ENCODE measurements around the gene PCDHA9. TPM values are rescaled to one million over a fixed set of nuclear protein-coding genes. Genes with fewer than 3 reads are reported as not detected.
"Not testable (repeated sequence)": the region's sequence is repeated elsewhere in the genome, so short reads cannot be mapped to it uniquely, and the experiment has no call there.

The PCDHA9 gene
- total RNA-seq, 5 donors from 2014 or later (not counting 1 experiment from before 2014, with no cell fraction given): not detected

- H3K9me3 ChIP-seq: no peaks in the 10 kb centered on the region
- H3K4me1 Mint-ChIP-seq: no peaks in the 10 kb centered on the region
- H3K36me3 ChIP-seq (ENCODE audit: control insufficient read depth in 2 of 2, extremely low read depth in 1 of 2, insufficient read depth in 1 of 2, low read length in 1 of 2): no peaks in the 10 kb centered on the region
- peaks cover 0 to 15% of the 10 kb centered on the region in 2 experiments for H3K27me3 ChIP-seq (replicated peaks in 1 of 2; ENCODE audit: control insufficient read depth in 2 of 2, extremely low read depth in 1 of 2, insufficient read depth in 2 of 2, low read length in 1 of 2)
- WGBS (ENCODE audit: insufficient coverage): 37% methylated on average over 30 of the region's 47 CpGs
- H3K36me3 Mint-ChIP-seq: no peaks in the 10 kb centered on the region
- no peak within 1 kb of the TSS for H3K4me3 ChIP-seq (ENCODE audit: control insufficient read depth in 1 of 2, extremely low read depth in 1 of 2, low read length in 1 of 2)
- H3K9me3 Mint-ChIP-seq: peaks cover 9 to 40% (median 21%) of the 10 kb centered on the region in 3 donors
- DNase-seq: peak in 1 of 35 experiments; percentile 3
- H3K27ac Mint-ChIP-seq: no peak within 1 kb of the TSS
- peak within 1 kb of the TSS in 1 of 3 donors; percentile 7 for H3K4me3 Mint-ChIP-seq
- ChIA-PET CTCF (no interaction called here), POLR2A (no interaction called here)
- H3K4me1 ChIP-seq (ENCODE audit: control insufficient read depth in 1 of 2, extremely low read depth in 1 of 2, insufficient read depth in 2 of 2, low read length in 2 of 2): no peaks in the 10 kb centered on the region
- no peak for ATAC-seq (replicated peaks in 1 of 4)
- H3K27ac ChIP-seq (ENCODE audit: low read length): no peak within 1 kb of the TSS
- peaks cover 21 to 23% of the 10 kb centered on the region in 2 donors for H3K27me3 Mint-ChIP-seq
Measured at GRCh38 chr5:140806834-140807775, 41.1 kb upstream of the PCDHA9 start, which contains the start of gene PCDHA4. PCDHA4 (plus strand) TSS chr5:140807068.

- H3K4me1 ChIP-seq (ENCODE audit: control insufficient read depth in 1 of 2, extremely low read depth in 1 of 2, insufficient read depth in 2 of 2, low read length in 2 of 2); H3K36me3 ChIP-seq (ENCODE audit: control insufficient read depth in 2 of 2, extremely low read depth in 1 of 2, insufficient read depth in 1 of 2, low read length in 1 of 2); H3K27ac ChIP-seq (ENCODE audit: low read length); H3K36me3 Mint-ChIP-seq; H3K27ac Mint-ChIP-seq; H3K9me3 ChIP-seq; H3K27me3 ChIP-seq (replicated peaks in 1 of 2; ENCODE audit: control insufficient read depth in 2 of 2, extremely low read depth in 1 of 2, insufficient read depth in 2 of 2, low read length in 1 of 2); POLR2A ChIA-PET; H3K4me1 Mint-ChIP-seq; H3K4me3 ChIP-seq (ENCODE audit: control insufficient read depth in 1 of 2, extremely low read depth in 1 of 2, low read length in 1 of 2); H3K4me3 Mint-ChIP-seq; ATAC-seq (replicated peaks in 1 of 4); DNase-seq; CTCF ChIA-PET: not testable (repeated sequence)
- peaks cover 14 to 47% (median 25%) of the 10 kb centered on the region in 3 donors for H3K9me3 Mint-ChIP-seq
- WGBS (ENCODE audit: insufficient coverage): 79% methylated on average over 58 of the region's 62 CpGs
- peaks cover 23 to 25% of the 10 kb centered on the region in 2 donors for H3K27me3 Mint-ChIP-seq
Measured at GRCh38 chr5:140808241-140808888, 39.8 kb upstream of the PCDHA9 start.

GRCh38 chr5:140808889-140809291 is 39.3 kb upstream of the PCDHA9 start:
- Histone ChIP-seq H3K4me3 (ENCODE audit: control insufficient read depth in 1 of 2, extremely low read depth in 1 of 2, low read length in 1 of 2) (no peak overlapping the region), H3K36me3 (ENCODE audit: control insufficient read depth in 2 of 2, extremely low read depth in 1 of 2, insufficient read depth in 1 of 2, low read length in 1 of 2) (no peaks in the 10 kb centered on the region), H3K27ac (ENCODE audit: low read length) (no peak overlapping the region), H3K4me1 (ENCODE audit: control insufficient read depth in 1 of 2, extremely low read depth in 1 of 2, insufficient read depth in 2 of 2, low read length in 2 of 2) (no peaks in the 10 kb centered on the region), H3K27me3 (replicated peaks in 1 of 2; ENCODE audit: control insufficient read depth in 2 of 2, extremely low read depth in 1 of 2, insufficient read depth in 2 of 2, low read length in 1 of 2) (peaks cover 0 to 6% of the 10 kb centered on the region in 2 experiments), H3K9me3 (peaks cover 3% of the 10 kb centered on the region)
- DNase-seq: no peak
- WGBS (ENCODE audit: insufficient coverage): 74% methylated on average over 43 of the region's 43 CpGs
- ChIA-PET POLR2A (no interaction called here), CTCF (no interaction called here)
- Mint-ChIP-seq H3K4me3 (no peak overlapping the region), H3K4me1 (no peaks in the 10 kb centered on the region), H3K9me3 (peaks cover 12 to 42% (median 22%) of the 10 kb centered on the region in 3 donors), H3K36me3 (no peaks in the 10 kb centered on the region), H3K27me3 (peaks cover 21 to 26% of the 10 kb centered on the region in 2 donors), H3K27ac (no peak overlapping the region)
- ATAC-seq (replicated peaks in 1 of 4): no peak

GRCh38 chr5:140821375-140822280 is 26.6 kb upstream of the PCDHA9 start, which contains the start of gene PCDHA5:
PCDHA5 (plus strand) TSS chr5:140821613.
- Histone ChIP-seq H3K9me3 (no peaks in the 10 kb centered on the region), H3K4me1 (ENCODE audit: control insufficient read depth in 1 of 2, extremely low read depth in 1 of 2, insufficient read depth in 2 of 2, low read length in 2 of 2) (no peaks in the 10 kb centered on the region), H3K36me3 (ENCODE audit: control insufficient read depth in 2 of 2, extremely low read depth in 1 of 2, insufficient read depth in 1 of 2, low read length in 1 of 2) (no peaks in the 10 kb centered on the region), H3K27me3 (replicated peaks in 1 of 2; ENCODE audit: control insufficient read depth in 2 of 2, extremely low read depth in 1 of 2, insufficient read depth in 2 of 2, low read length in 1 of 2) (peaks cover 0 to 19% of the 10 kb centered on the region in 2 experiments), H3K4me3 (ENCODE audit: control insufficient read depth in 1 of 2, extremely low read depth in 1 of 2, low read length in 1 of 2) (no peak within 1 kb of the TSS), H3K27ac (ENCODE audit: low read length) (no peak within 1 kb of the TSS)
- Mint-ChIP-seq H3K27ac (no peak within 1 kb of the TSS), H3K36me3 (no peaks in the 10 kb centered on the region), H3K27me3 (peaks cover 16 to 21% of the 10 kb centered on the region in 2 donors), H3K9me3 (peaks cover 0 to 20% (median 13%) of the 10 kb centered on the region in 3 donors), H3K4me1 (no peaks in the 10 kb centered on the region), H3K4me3 (no peak within 1 kb of the TSS)
- DNase-seq (no peak), ATAC-seq (replicated peaks in 1 of 4) (no peak)
- WGBS (ENCODE audit: insufficient coverage): 44% methylated on average over 30 of the region's 39 CpGs
- CTCF ChIA-PET: no interaction called here
- POLR2A ChIA-PET: no interaction called here

GRCh38 chr5:140822281-140822629 is 25.9 kb upstream of the PCDHA9 start:
- WGBS (ENCODE audit: insufficient coverage): 40% methylated on average over 2 of the region's 6 CpGs
- Mint-ChIP-seq H3K36me3 (peaks cover 4% of the 10 kb centered on the region), H3K27me3 (peaks cover 22 to 25% of the 10 kb centered on the region in 2 donors), H3K4me1 (no peaks in the 10 kb centered on the region), H3K4me3 (no peak overlapping the region), H3K27ac (no peak overlapping the region), H3K9me3 (peaks cover 0 to 24% (median 18%) of the 10 kb centered on the region in 3 donors)
- ChIA-PET CTCF (no interaction called here), POLR2A (no interaction called here)
- H3K27ac ChIP-seq (ENCODE audit: low read length): no peak overlapping the region
- H3K27me3 ChIP-seq (replicated peaks in 1 of 2; ENCODE audit: control insufficient read depth in 2 of 2, extremely low read depth in 1 of 2, insufficient read depth in 2 of 2, low read length in 1 of 2): peaks cover 0 to 19% of the 10 kb centered on the region in 2 experiments
- H3K9me3 ChIP-seq: no peaks in the 10 kb centered on the region
- no peaks in the 10 kb centered on the region for H3K4me1 ChIP-seq (ENCODE audit: control insufficient read depth in 1 of 2, extremely low read depth in 1 of 2, insufficient read depth in 2 of 2, low read length in 2 of 2)
- H3K4me3 ChIP-seq (ENCODE audit: control insufficient read depth in 1 of 2, extremely low read depth in 1 of 2, low read length in 1 of 2): no peak overlapping the region
- no peaks in the 10 kb centered on the region for H3K36me3 ChIP-seq (ENCODE audit: control insufficient read depth in 2 of 2, extremely low read depth in 1 of 2, insufficient read depth in 1 of 2, low read length in 1 of 2)
- DNase-seq (no peak), ATAC-seq (replicated peaks in 1 of 4) (no peak)

- Mint-ChIP-seq H3K27me3 (peaks cover 18 to 30% of the 10 kb centered on the region in 2 donors), H3K9me3 (peaks cover 0 to 20% (median 19%) of the 10 kb centered on the region in 3 donors)
- CTCF ChIA-PET; H3K9me3 ChIP-seq; H3K27ac Mint-ChIP-seq; POLR2A ChIA-PET; H3K4me3 Mint-ChIP-seq; H3K4me1 ChIP-seq (ENCODE audit: control insufficient read depth in 1 of 2, extremely low read depth in 1 of 2, insufficient read depth in 2 of 2, low read length in 2 of 2); H3K36me3 Mint-ChIP-seq; H3K36me3 ChIP-seq (ENCODE audit: control insufficient read depth in 2 of 2, extremely low read depth in 1 of 2, insufficient read depth in 1 of 2, low read length in 1 of 2); DNase-seq; H3K4me3 ChIP-seq (ENCODE audit: control insufficient read depth in 1 of 2, extremely low read depth in 1 of 2, low read length in 1 of 2); ATAC-seq (replicated peaks in 1 of 4); H3K27ac ChIP-seq (ENCODE audit: low read length); H3K4me1 Mint-ChIP-seq: not testable (repeated sequence)
- peaks cover 0 to 20% of the 10 kb centered on the region in 2 experiments for H3K27me3 ChIP-seq (replicated peaks in 1 of 2; ENCODE audit: control insufficient read depth in 2 of 2, extremely low read depth in 1 of 2, insufficient read depth in 2 of 2, low read length in 1 of 2)
- 59% methylated on average over 43 of the region's 48 CpGs for WGBS (ENCODE audit: insufficient coverage)
Measured at GRCh38 chr5:140822969-140823368, 25.2 kb upstream of the PCDHA9 start.

Measured in T-cell (primary cell).